H1 (cell line): Measurements from ENCODE around the gene MADD. TPM values are rescaled to one million over a fixed set of nuclear protein-coding genes. Genes with fewer than 3 reads are reported as not detected.

ENCODE experiments used
- CTCF ChIA-PET: fragments of 300-600 bp; sonication (Branson Sonifier 250); formaldehyde crosslinking; loops from one replicate; lab custom pipeline; 2021; ENCODE audit not compliant: partially characterized antibody; lab: Charles Lee
- POLR2A ChIA-PET: fragments of 300-600 bp; sonication (Branson Sonifier 250); formaldehyde crosslinking; loops from one replicate; lab custom pipeline; 2021; ENCODE audit warnings: inconsistent platforms; ENCODE audit not compliant: partially characterized antibody; lab: Charles Lee
- DNase-seq, 2 experiments: peaks; one replicate each; pipeline versions ENCODE4 v3.0.0 to v3.0.0-alpha.2; 2010 to 2022; ENCODE audit warnings: low spot score in 2 of 2, low read depth in 1 of 2, mixed read lengths in 1 of 2
- FAIRE-seq: peaks from 2 replicates; lab custom pipeline; 2011; peaks lifted over from hg19 to GRCh38; lab: Jason Lieb, UNC
- H2AFZ ChIP-seq: 2 replicates; pipeline ENCODE4 v1.8.1; 2012; ENCODE audit warnings: low read length, inconsistent platforms
- H2AK5ac ChIP-seq: 2 replicates; pipeline ENCODE4 v1.6.1; 2013; ENCODE audit warnings: low read depth, low read length
- H2BK120ac ChIP-seq: replicated peaks from 2 replicates; pipeline ENCODE3; 2013; ENCODE audit warnings: low read depth, low read length, inconsistent platforms
- H2BK12ac ChIP-seq: 2 replicates; pipeline ENCODE4 v1.6.1; 2013; ENCODE audit warnings: low read depth, low read length
- H2BK15ac ChIP-seq: 2 replicates; pipeline ENCODE4 v1.6.1; 2013; ENCODE audit warnings: low read length
- H2BK20ac ChIP-seq: 2 replicates; pipeline ENCODE4 v1.6.1; 2013; ENCODE audit warnings: low read length
- H2BK5ac ChIP-seq: 2 replicates; pipeline ENCODE4 v1.6.1; 2013; ENCODE audit warnings: low read depth, low read length
- H3K14ac ChIP-seq: 2 replicates; pipeline ENCODE4 v1.6.1; 2013; ENCODE audit warnings: inconsistent platforms; ENCODE audit not compliant: insufficient read length
- H3K18ac ChIP-seq: 2 replicates; pipeline ENCODE4 v1.6.1; 2013; ENCODE audit warnings: low read length; ENCODE audit errors: extremely low read depth
- H3K23ac ChIP-seq: 2 replicates; pipeline ENCODE4 v1.6.1; 2013; ENCODE audit warnings: inconsistent platforms; ENCODE audit not compliant: insufficient read length
- H3K23me2 ChIP-seq: 2 replicates; pipeline ENCODE4 v1.6.1; 2013; ENCODE audit warnings: low read depth, low read length
- H3K27ac ChIP-seq: 2 replicates; pipeline ENCODE4 v1.6.1; 2011; ENCODE audit warnings: low read depth, low read length, inconsistent platforms
- H3K27me3 ChIP-seq, 4 experiments: replicated peaks in 1 of 4; 1 replicate in 1 of 4; 2 replicates in 3 of 4; pipeline versions ENCODE4 v1.6.1 to v1.8.1; 2011 to 2013; ENCODE audit warnings: low read length in 3 of 4, mild to moderate bottlenecking in 3 of 4, inconsistent platforms in 2 of 4, mixed read lengths in 2 of 4, moderate library complexity in 1 of 4; ENCODE audit not compliant: control insufficient read depth in 3 of 4, insufficient read depth in 3 of 4; ENCODE audit errors: extremely low read depth in 1 of 4
- H3K36me3 ChIP-seq, 4 experiments: 2 replicates each; pipeline versions ENCODE4 v1.6.1 to v1.8.1; 2011 to 2013; ENCODE audit warnings: mild to moderate bottlenecking in 4 of 4, low read length in 3 of 4, moderate library complexity in 2 of 4, control low read depth in 1 of 4, inconsistent platforms in 1 of 4; ENCODE audit not compliant: insufficient read depth in 4 of 4, control insufficient read depth in 2 of 4
- H3K4ac ChIP-seq: replicated peaks from 2 replicates; pipeline ENCODE3; 2013; ENCODE audit warnings: low read length, low read depth, mixed read lengths, inconsistent platforms; ENCODE audit not compliant: insufficient read length
- H3K4me1 ChIP-seq, 4 experiments: replicated peaks in 1 of 4; 1 replicate in 1 of 4; 2 replicates in 3 of 4; pipeline versions ENCODE4 v1.6.1 to v1.8.1; 2011 to 2013; ENCODE audit warnings: low read length in 3 of 4, inconsistent platforms in 2 of 4, mixed read lengths in 1 of 4; ENCODE audit not compliant: insufficient read depth in 4 of 4, control insufficient read depth in 3 of 4
- H3K4me2 ChIP-seq, 2 experiments: 2 replicates each; pipeline versions ENCODE4 v1.6.1 to v1.8.1; 2011 to 2013; ENCODE audit warnings: low read depth in 2 of 2, low read length in 2 of 2, control low read depth in 1 of 2, inconsistent platforms in 1 of 2, mild to moderate bottlenecking in 1 of 2; ENCODE audit not compliant: insufficient read depth in 1 of 2
- H3K4me3 ChIP-seq, 4 experiments: fragments of 200-600, 300-600 bp in 1 of 4; sonication (generic), shearing (Covaris generic), sonication (Bioruptor Twin) in 1 of 4; 2 replicates each; pipeline versions ENCODE4 v1.5.1 to v1.8.1; 2011 to 2016; ENCODE audit warnings: low read length in 4 of 4, low read depth in 3 of 4, control low read depth in 2 of 4, inconsistent platforms in 2 of 4, mild to moderate bottlenecking in 2 of 4, mixed read lengths in 1 of 4, moderate library complexity in 1 of 4; ENCODE audit not compliant: insufficient read depth in 2 of 4; ENCODE audit errors: extremely low read depth in 1 of 4
- H3K56ac ChIP-seq: replicated peaks from 2 replicates; pipeline ENCODE3; 2013; ENCODE audit warnings: low read depth, mild to moderate bottlenecking, mixed read lengths, low read length, inconsistent platforms; ENCODE audit not compliant: insufficient read length
- H3K79me1 ChIP-seq: 2 replicates; pipeline ENCODE4 v1.6.1; 2013; ENCODE audit warnings: low read depth, low read length, control low read depth
- H3K79me2 ChIP-seq, 2 experiments: 2 replicates each; pipeline versions ENCODE4 v1.6.1 to v1.8.1; 2012 to 2013; ENCODE audit warnings: low read length in 2 of 2, mild to moderate bottlenecking in 2 of 2, inconsistent platforms in 1 of 2; ENCODE audit not compliant: insufficient read depth in 2 of 2, control insufficient read depth in 1 of 2
- H3K9ac ChIP-seq, 4 experiments: replicated peaks in 1 of 4; 1 replicate in 1 of 4; 2 replicates in 3 of 4; pipeline versions ENCODE4 v1.6.1 to v1.8.1; 2011 to 2013; ENCODE audit warnings: low read depth in 3 of 4, low read length in 3 of 4, control low read depth in 2 of 4, mild to moderate bottlenecking in 2 of 4, moderate library complexity in 2 of 4, inconsistent platforms in 1 of 4; ENCODE audit errors: extremely low read depth in 1 of 4
- H3K9me3 ChIP-seq, 2 experiments: 2 replicates each; pipeline versions ENCODE4 v1.6.1 to v1.8.1; 2012 to 2013; ENCODE audit warnings: mild to moderate bottlenecking in 2 of 2, moderate library complexity in 2 of 2, control low read depth in 1 of 2, inconsistent platforms in 1 of 2, low read depth in 1 of 2, low read length in 1 of 2, mixed read lengths in 1 of 2; ENCODE audit not compliant: insufficient read depth in 2 of 2
- H4K20me1 ChIP-seq, 2 experiments: replicated peaks in 1 of 2; 2 replicates each; pipeline versions ENCODE3 to v1.8.1; 2011 to 2013; ENCODE audit warnings: inconsistent platforms in 2 of 2, low read length in 2 of 2, mild to moderate bottlenecking in 1 of 2; ENCODE audit not compliant: insufficient read depth in 2 of 2, control insufficient read depth in 1 of 2
- H4K5ac ChIP-seq: 2 replicates; pipeline ENCODE4 v1.6.1; 2013; ENCODE audit warnings: low read length, low read depth, mixed read lengths, inconsistent platforms; ENCODE audit not compliant: insufficient read length
- H4K8ac ChIP-seq: 2 replicates; pipeline ENCODE4 v1.8.0; 2013; ENCODE audit warnings: mild to moderate bottlenecking, moderate library complexity, low read length, inconsistent platforms; ENCODE audit not compliant: insufficient read depth; ENCODE audit errors: extremely low read depth
- H4K91ac ChIP-seq: replicated peaks from 2 replicates; pipeline ENCODE3; 2013; ENCODE audit warnings: low read length, mixed read lengths, inconsistent platforms; ENCODE audit not compliant: insufficient read length
- RAD21 ChIP-seq, 2 experiments: IDR thresholded peaks in 1 of 2; conservative IDR thresholded peaks in 1 of 2; 2 replicates each; pipeline ENCODE4 v1.6.1; 2011; ENCODE audit warnings: low read depth in 2 of 2, low read length in 2 of 2, improper control_type of control experiment in 1 of 2, inconsistent platforms in 1 of 2, mild to moderate bottlenecking in 1 of 2, moderate library complexity in 1 of 2
- SP4 ChIP-seq: IDR thresholded peaks from 2 replicates; pipeline ENCODE4 v1.6.1; 2012; ENCODE audit warnings: low read length, inconsistent platforms
- TAF7 ChIP-seq: optimal IDR thresholded peaks from 2 replicates; pipeline ENCODE3; 2011; ENCODE audit warnings: low read depth, mild to moderate bottlenecking, inconsistent platforms, low read length, moderate library complexity, borderline replicate concordance
- WGBS, 2 experiments: shearing (Covaris generic) in 1 of 2; methylation state at CpG; one replicate each; pipeline versions ENCODE4 v1.1.6 to v1.1.7; 2013 to 2015; ENCODE audit warnings: low lambda C conversion rate in 2 of 2, mixed read lengths in 2 of 2, inconsistent platforms in 1 of 2, low coverage in 1 of 2, missing lambda C conversion rate in 1 of 2; ENCODE audit not compliant: insufficient replicate concordance in 2 of 2, insufficient coverage in 1 of 2, insufficient read length in 1 of 2; ENCODE audit errors: extremely low coverage in 1 of 2, missing lambda C conversion rate in 1 of 2; 5-methylcytosine and 5-hydroxymethylcytosine counted together
- polyA plus RNA-seq, 7 experiments: library from polyadenylated mRNA; depleted of rRNA in 3 of 7; stranded (reverse) in 5 of 7; unstranded in 2 of 7; fragments of >200 nt in 5 of 7; fragments of 200-250 nt in 2 of 7; gene quantifications; 1 replicate in 5 of 7; 2 replicates in 1 of 7; 4 replicates in 1 of 7; pipeline versions ENCODE4 v1.2.1 to v1.2.3, GENCODE V29; 2011 to 2013; ENCODE audit warnings: missing spikeins in 2 of 7, mixed read lengths in 2 of 7
- total RNA-seq: library from RNA; stranded (reverse); fragmentation: NEBNext Ultra II Directional; extraction: Animal tissue kit (Norgen Biotek cat#: 25700); gene quantifications from 2 replicates; pipeline ENCODE4 v1.2.1, GENCODE V29; 2021
- TF ChIP-seq, protein P1 (sequence below): IDR thresholded peaks from 2 replicates; pipeline ENCODE4 v1.6.1; 2012; ENCODE audit warnings: inconsistent platforms

MADD gene
- total and polyA plus RNA-seq, 2 of the 8 experiments (the other 6 are each of a cell fraction or from before 2014, with no cell fraction given) = 32.5 to 45.4 TPM

DNA sequence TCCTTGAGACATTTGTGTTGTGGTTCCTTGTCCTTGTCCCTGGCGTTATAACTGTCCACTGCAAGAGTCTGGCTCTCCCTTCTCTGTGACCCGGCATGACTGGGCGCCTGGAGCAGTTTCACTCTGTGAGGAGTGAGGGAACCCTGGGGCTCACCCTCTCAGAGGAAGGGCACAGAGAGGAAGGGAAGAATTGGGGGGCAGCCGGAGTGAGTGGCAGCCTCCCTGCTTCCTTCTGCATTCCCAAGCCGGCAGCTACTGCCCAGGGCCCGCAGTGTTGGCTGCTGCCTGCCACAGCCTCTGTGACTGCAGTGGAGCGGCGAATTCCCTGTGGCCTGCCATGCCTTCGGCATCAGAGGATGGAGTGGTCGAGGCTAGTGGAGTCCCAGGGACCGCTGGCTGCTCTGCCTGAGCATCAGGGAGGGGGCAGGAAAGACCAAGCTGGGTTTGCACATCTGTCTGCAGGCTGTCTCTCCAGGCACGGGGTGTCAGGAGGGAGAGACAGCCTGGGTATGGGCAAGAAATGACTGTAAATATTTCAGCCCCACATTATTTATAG lies 59.6 kb downstream of the MADD start:
- no peak overlapping the region for H3K18ac ChIP-seq
- CTCF ChIA-PET = interaction anchor here (1.0 to 1.6 kb wide), 4 partner anchors 21 to 150 kb away, joined by 3 to 13 read pairs (median 4); no protein-coding TSS in a partner anchor
- H2BK5ac ChIP-seq = no peak overlapping the region
- H3K9ac ChIP-seq = no peak overlapping the region
- peaks cover 0 to 16% (median 7%) of the 10 kb centered on the region in 4 experiments; a peak in 5 of 8 replicates for H3K36me3 ChIP-seq
- no peak overlapping the region for H3K27ac ChIP-seq
- TF ChIP-seq, protein P1, sequence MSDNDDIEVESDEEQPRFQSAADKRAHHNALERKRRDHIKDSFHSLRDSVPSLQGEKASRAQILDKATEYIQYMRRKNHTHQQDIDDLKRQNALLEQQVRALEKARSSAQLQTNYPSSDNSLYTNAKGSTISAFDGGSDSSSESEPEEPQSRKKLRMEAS = no peak
- no peak for TF ChIP-seq SP4
- TF ChIP-seq RAD21 (IDR thresholded peaks at IDR 0.05 in 1 of 2, conservative IDR thresholded peaks at IDR 0.05 in 1 of 2; ENCODE audit: low read depth in 2 of 2, low read length in 2 of 2) = no peak
- TF ChIP-seq TAF7 = no peak
- no peaks in the 10 kb centered on the region; the same call in 1 of the 2 replicates for H3K79me1 ChIP-seq
- H2AFZ ChIP-seq = no peak overlapping the region
- 91% methylated on average over 12 of the region's 12 CpGs; no CpG with 5 or more reads in 1 of the 2 experiments for WGBS, 2 experiments
- H3K56ac ChIP-seq = no peak overlapping the region
- no peak overlapping the region for H3K23ac ChIP-seq
- H3K23me2 ChIP-seq = no peaks in the 10 kb centered on the region
- H3K14ac ChIP-seq = no peak overlapping the region
- H4K8ac ChIP-seq = peak overlapping the region; percentile 31; the same call in 1 of the 2 replicates
- no peaks in the 10 kb centered on the region for H3K79me2 ChIP-seq
- no peaks in the 10 kb centered on the region for H3K27me3 ChIP-seq
- no peak overlapping the region for H2AK5ac ChIP-seq
- H3K4me3 ChIP-seq = no peak overlapping the region
- H3K4me1 ChIP-seq = no peaks in the 10 kb centered on the region
- no peak overlapping the region for H2BK12ac ChIP-seq
- no peak overlapping the region for H2BK15ac ChIP-seq
- H3K4ac ChIP-seq = no peak overlapping the region
- FAIRE-seq (no peak), DNase-seq (no peak)
- no peak overlapping the region for H4K5ac ChIP-seq
- H3K9me3 ChIP-seq = no peaks in the 10 kb centered on the region
- peaks cover 0 to 2% of the 10 kb centered on the region in 2 experiments for H4K20me1 ChIP-seq
- no peak overlapping the region for H2BK20ac ChIP-seq
- POLR2A ChIA-PET = interaction anchor here (1.1 kb wide), 1 partner anchor 25 kb away, joined by 3 read pairs; no protein-coding TSS in a partner anchor
- H2BK120ac ChIP-seq = no peak overlapping the region
- no peak overlapping the region for H4K91ac ChIP-seq
- no peak overlapping the region for H3K4me2 ChIP-seq
